Esophagus (tissue), 2 donors: Measurements from ENCODE around the gene NNT. TPM values are rescaled to one million over a fixed set of nuclear protein-coding genes. Genes with fewer than 3 reads are reported as not detected.

Source experiments
- H3K27ac ChIP-seq, 2 donors: one replicate each; pipeline ENCODE4 v1.5.1; 2013; ENCODE audit warnings: low read depth in 2 of 2, mild to moderate bottlenecking in 2 of 2, inconsistent platforms in 1 of 2, low read length in 1 of 2, moderate library complexity in 1 of 2
- H3K27me3 ChIP-seq, 2 donors: one replicate each; pipeline ENCODE4 v1.6.1; 2013; ENCODE audit warnings: low read length in 2 of 2, control low read depth in 1 of 2, mild to moderate bottlenecking in 1 of 2; ENCODE audit not compliant: insufficient read depth in 2 of 2, control insufficient read depth in 1 of 2
- H3K36me3 ChIP-seq, 2 donors: one replicate each; pipeline ENCODE4 v1.6.1; 2013; ENCODE audit warnings: low read length in 1 of 2; ENCODE audit not compliant: control insufficient read depth in 2 of 2, insufficient read depth in 2 of 2
- H3K4me1 ChIP-seq, 2 donors: one replicate each; pipeline ENCODE4 v1.6.1; 2013; ENCODE audit warnings: low read length in 1 of 2; ENCODE audit not compliant: control insufficient read depth in 2 of 2, insufficient read depth in 2 of 2
- H3K4me3 ChIP-seq, 2 donors: one replicate each; pipeline ENCODE4 v1.5.1; 2013; ENCODE audit warnings: low read length in 2 of 2, mild to moderate bottlenecking in 2 of 2, low read depth in 1 of 2, moderate library complexity in 1 of 2
- H3K9me3 ChIP-seq, 2 donors: one replicate each; pipeline ENCODE4 v1.6.1; 2013; ENCODE audit warnings: mild to moderate bottlenecking in 2 of 2, low read depth in 1 of 2, low read length in 1 of 2, moderate library complexity in 1 of 2; ENCODE audit not compliant: control insufficient read depth in 2 of 2, insufficient read depth in 1 of 2
- WGBS, 2 donors: extraction: QIAGEN DNeasy Blood & Tissue Kit; methylation state at CpG; one replicate each; pipeline ENCODE4 v1.1.7; 2013; 5-methylcytosine and 5-hydroxymethylcytosine counted together
- polyA plus RNA-seq, 2 donors: library from polyadenylated mRNA; stranded (reverse); fragments of 200-250 nt; gene quantifications; one replicate each; pipeline ENCODE4 v1.2.3, GENCODE V29; 2013
- donor health status: healthy with polysubstance abuse.
- donor health status: Bipolar disorder and iron deficiency.

NNT gene
- polyA plus RNA-seq, 2 donors: 7.7 to 13.4 TPM

DNA sequence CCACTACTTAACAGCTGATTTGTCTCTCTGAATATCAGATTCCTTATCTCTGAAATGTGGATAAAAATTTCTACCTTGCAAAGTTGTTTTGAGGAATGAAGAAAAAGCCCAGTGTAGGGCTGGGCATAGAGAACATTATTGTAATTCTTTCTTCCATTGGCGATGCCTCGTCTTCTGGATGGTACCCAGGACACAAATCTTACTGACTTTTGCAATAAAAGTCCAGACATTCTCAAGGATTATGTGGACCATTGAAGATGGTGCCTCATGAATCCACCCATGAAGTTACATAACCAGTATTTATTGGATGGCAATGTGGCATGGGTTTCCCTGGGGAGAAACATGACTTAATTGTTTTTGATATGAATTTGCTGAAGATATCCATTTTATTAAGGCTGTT, 33.1 kb downstream of the NNT start:
- Histone ChIP-seq H3K4me1 (no peaks in the 10 kb centered on the region), H3K4me3 (no peak overlapping the region), H3K27me3 (no peaks in the 10 kb centered on the region), H3K27ac (no peak overlapping the region), H3K36me3 (peaks cover 0 to 6% of the 10 kb centered on the region in 2 donors), H3K9me3 (no peaks in the 10 kb centered on the region)
- WGBS, 2 donors: 76 to 78% methylated on average over 2 of the region's 2 CpGs

DNA sequence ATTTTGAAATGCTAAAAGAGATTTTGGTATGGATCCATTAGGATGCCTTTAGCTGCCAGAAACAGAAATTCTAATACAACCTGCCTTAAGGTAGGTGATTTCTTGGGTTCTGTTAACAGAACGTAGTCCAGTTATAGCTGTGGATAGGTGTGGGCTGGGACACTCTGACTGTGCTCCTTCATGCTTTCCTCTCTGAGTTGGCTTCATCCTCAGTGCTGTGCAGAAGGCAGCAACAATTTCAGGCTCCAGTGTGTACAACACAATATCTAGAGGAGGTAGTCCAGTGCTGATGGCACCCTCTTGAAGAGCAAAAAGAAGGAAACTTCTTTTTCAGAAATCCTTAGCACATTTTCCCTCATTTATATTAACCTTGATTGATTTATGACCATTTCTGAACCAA, 34.4 kb downstream of the NNT start:
- H3K27me3 ChIP-seq: no peaks in the 10 kb centered on the region
- no peaks in the 10 kb centered on the region for H3K9me3 ChIP-seq
- H3K4me3 ChIP-seq: no peak overlapping the region
- 93 to 97% methylated on average over 1 of the region's 1 CpG for WGBS, 2 donors
- peaks cover 0 to 6% of the 10 kb centered on the region in 2 donors for H3K36me3 ChIP-seq
- no peaks in the 10 kb centered on the region for H3K4me1 ChIP-seq
- H3K27ac ChIP-seq: no peak overlapping the region

GRCh38 chr5:43638107-43638506, 35.1 kb downstream of the NNT start:
- 83 to 86% methylated on average over 2 of the region's 2 CpGs for WGBS, 2 donors
- H3K27me3 ChIP-seq: no peaks in the 10 kb centered on the region

DNA sequence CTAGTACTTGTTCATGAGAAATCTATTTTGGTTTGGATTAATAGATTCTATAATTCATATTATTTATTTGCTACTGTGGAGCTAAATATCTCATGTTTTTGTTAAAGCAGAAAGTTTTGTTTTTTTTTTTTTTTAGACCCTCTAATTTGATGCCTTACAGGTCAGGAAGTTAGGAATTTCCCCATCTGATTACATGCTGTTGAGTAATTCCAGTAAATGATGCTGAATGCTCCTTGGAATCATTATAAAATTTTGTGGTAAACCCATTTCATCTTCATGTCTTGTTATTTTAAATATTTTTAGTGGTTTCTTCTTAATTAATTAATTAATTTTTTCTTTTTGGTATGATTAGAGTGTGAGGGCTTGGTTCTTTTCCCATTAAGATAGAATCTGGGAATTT, 35.6 kb downstream of the NNT start:
- H3K4me1 ChIP-seq: no peaks in the 10 kb centered on the region
- no peaks in the 10 kb centered on the region for H3K9me3 ChIP-seq
- no peaks in the 10 kb centered on the region for H3K36me3 ChIP-seq
- no peak overlapping the region for H3K27ac ChIP-seq
- H3K4me3 ChIP-seq: no peak overlapping the region
- no peaks in the 10 kb centered on the region for H3K27me3 ChIP-seq

More at GRCh38 chr5:43638107-43638506, 35.1 kb downstream of the NNT start:
- Histone ChIP-seq H3K4me1 (no peaks in the 10 kb centered on the region), H3K4me3 (no peak overlapping the region), H3K27ac (no peak overlapping the region), H3K36me3 (no peaks in the 10 kb centered on the region), H3K9me3 (no peaks in the 10 kb centered on the region)

GRCh38 chr5:43639566-43639965, 36.6 kb downstream of the NNT start:
- Histone ChIP-seq H3K4me3 (no peak overlapping the region), H3K36me3 (no peaks in the 10 kb centered on the region), H3K27ac (no peak overlapping the region), H3K27me3 (no peaks in the 10 kb centered on the region), H3K4me1 (no peaks in the 10 kb centered on the region), H3K9me3 (no peaks in the 10 kb centered on the region)
- WGBS, 2 donors: 82 to 95% methylated on average over 1 of the region's 1 CpG

DNA sequence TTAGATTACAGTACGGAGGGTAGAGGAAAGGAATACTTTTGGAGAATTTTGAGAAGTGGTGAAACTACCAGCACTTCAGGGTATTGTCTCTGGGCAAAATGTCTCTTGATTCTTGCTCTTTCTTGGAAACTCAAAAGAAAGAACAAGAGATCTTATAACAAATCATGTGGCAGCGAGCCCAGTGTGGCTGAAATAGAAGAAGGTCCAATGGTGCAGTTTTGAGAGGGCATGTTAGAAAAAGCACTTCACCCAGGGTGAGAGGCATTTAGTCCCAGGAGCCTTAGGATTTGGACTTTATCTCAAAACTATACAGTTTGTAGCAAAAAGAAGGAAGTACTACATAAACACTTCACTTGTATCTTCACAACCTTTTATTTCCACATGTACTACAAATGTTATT, 39.4 kb downstream of the NNT start:
- Histone ChIP-seq H3K27ac (no peak overlapping the region), H3K4me1 (no peaks in the 10 kb centered on the region), H3K9me3 (no peaks in the 10 kb centered on the region), H3K4me3 (no peak overlapping the region), H3K36me3 (no peaks in the 10 kb centered on the region), H3K27me3 (no peaks in the 10 kb centered on the region)
- 97 to 98% methylated on average over 2 of the region's 2 CpGs for WGBS, 2 donors

DNA sequence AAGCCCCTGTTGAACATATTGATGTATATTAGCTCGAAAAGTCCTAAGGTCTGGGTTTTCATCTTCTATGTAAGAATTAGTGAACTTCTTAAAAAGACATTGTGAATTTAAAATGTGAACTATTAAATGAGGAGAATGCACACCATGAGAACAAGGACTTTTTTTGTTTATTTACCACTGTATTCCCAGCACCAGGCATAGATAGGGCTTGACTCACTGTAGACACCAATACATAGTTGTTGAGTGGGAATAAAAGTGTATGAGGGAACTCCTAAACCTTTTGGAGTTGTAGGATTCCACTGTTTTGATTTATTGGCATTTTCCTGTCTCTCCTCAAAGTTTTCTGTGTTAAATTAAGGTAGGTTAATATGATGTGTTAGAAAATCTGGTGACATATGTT, 40.3 kb downstream of the NNT start:
- Histone ChIP-seq H3K27me3 (no peaks in the 10 kb centered on the region), H3K4me1 (no peaks in the 10 kb centered on the region), H3K27ac (no peak overlapping the region), H3K4me3 (no peak overlapping the region), H3K9me3 (no peaks in the 10 kb centered on the region), H3K36me3 (no peaks in the 10 kb centered on the region)
- whole genome bisulfite sequencing, 2 donors: 96 to 98% methylated on average over 1 of the region's 1 CpG

DNA sequence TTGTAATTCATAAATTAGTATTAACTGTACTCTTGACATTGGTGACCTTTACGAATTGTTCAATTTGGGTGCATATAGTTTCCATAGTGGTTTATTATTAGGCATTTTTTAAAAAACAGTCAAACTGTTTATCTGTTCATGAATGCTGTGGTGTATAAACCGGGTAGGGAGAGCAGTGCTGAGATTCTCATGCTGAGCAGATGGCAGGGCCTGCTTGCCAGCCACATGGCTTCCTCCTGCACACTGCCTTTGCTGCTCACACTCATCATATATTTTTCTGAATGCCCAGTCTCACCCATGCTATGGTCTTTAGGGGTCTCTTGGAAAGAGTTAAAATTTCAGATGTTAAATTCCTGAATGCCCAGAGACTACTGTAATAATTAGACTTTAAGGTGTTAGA, 40.8 kb downstream of the NNT start:
- WGBS, 2 donors: 83% methylated on average over 2 of the region's 2 CpGs
- no peaks in the 10 kb centered on the region for H3K36me3 ChIP-seq
- H3K27ac ChIP-seq: no peak overlapping the region
- H3K4me1 ChIP-seq: no peaks in the 10 kb centered on the region
- H3K9me3 ChIP-seq: no peaks in the 10 kb centered on the region
- no peaks in the 10 kb centered on the region for H3K27me3 ChIP-seq
- no peak overlapping the region for H3K4me3 ChIP-seq

- Histone ChIP-seq H3K36me3 (peaks cover 0 to 6% of the 10 kb centered on the region in 2 donors), H3K4me1 (no peaks in the 10 kb centered on the region), H3K9me3 (no peaks in the 10 kb centered on the region), H3K27ac (no peak overlapping the region), H3K27me3 (no peaks in the 10 kb centered on the region), H3K4me3 (no peak overlapping the region)
- 85% methylated on average over 1 of the region's 1 CpG for WGBS, 2 donors
Observed at GRCh38 chr5:43646992-43647391, 44.0 kb downstream of the NNT start.

GRCh38 chr5:43647789-43648188, 44.8 kb downstream of the NNT start:
- H3K36me3 ChIP-seq: peaks cover 0 to 6% of the 10 kb centered on the region in 2 donors
- no peak overlapping the region for H3K27ac ChIP-seq
- H3K4me1 ChIP-seq: no peaks in the 10 kb centered on the region
- no peaks in the 10 kb centered on the region for H3K27me3 ChIP-seq
- no peak overlapping the region for H3K4me3 ChIP-seq
- H3K9me3 ChIP-seq: no peaks in the 10 kb centered on the region
